ENCODE data around the gene PEDS1.
"Not testable (repeated sequence)": the region's sequence is repeated elsewhere in the genome, so short reads cannot be mapped to it uniquely, and the experiment has no call there.

Gene PEDS1

GRCh38 chr20:50153500-50154377 lies at the start of gene PEDS1:
TSS of gene PEDS1 (minus strand) at chr20:50153723. CDS start at chr20:50153637, 86 bp downstream.
- DNase-seq = peak; percentile 90

GRCh38 chr20:50202677-50203076 lies 49.2 kb upstream of the PEDS1 start:
- no peak for DNase-seq

GRCh38 chr20:50201710-50202109 lies 48.2 kb upstream of the PEDS1 start:
- not testable (repeated sequence) for DNase-seq

- DNase-seq = no peak
Observed at GRCh38 chr20:50200482-50201104, 47.1 kb upstream of the PEDS1 start.

- DNase-seq = no peak
Observed at GRCh38 chr20:50199703-50200102, 46.2 kb upstream of the PEDS1 start.

- no peak for DNase-seq
Observed at GRCh38 chr20:50198716-50199115, 45.2 kb upstream of the PEDS1 start.

- no peak for DNase-seq
Observed at GRCh38 chr20:50198180-50198666, 44.7 kb upstream of the PEDS1 start.

- DNase-seq = no peak
Observed at GRCh38 chr20:50197463-50198179, 44.1 kb upstream of the PEDS1 start.

GRCh38 chr20:50196896-50197295 lies 43.4 kb upstream of the PEDS1 start:
- DNase-seq = no peak

- DNase-seq = no peak
Observed at GRCh38 chr20:50196248-50196647, 42.7 kb upstream of the PEDS1 start.

GRCh38 chr20:50195524-50196120 lies 42.1 kb upstream of the PEDS1 start:
- DNase-seq = no peak

- no peak for DNase-seq
Observed at GRCh38 chr20:50194831-50195523, 41.5 kb upstream of the PEDS1 start.

- peak; percentile 18 for DNase-seq
Observed at GRCh38 chr20:50194422-50194830, 40.9 kb upstream of the PEDS1 start.

GRCh38 chr20:50193836-50194421 lies 40.4 kb upstream of the PEDS1 start:
- no peak for DNase-seq

- DNase-seq = peak; percentile 20
Observed at GRCh38 chr20:50193199-50193835, 39.8 kb upstream of the PEDS1 start.

- peak; percentile 89 for DNase-seq
Observed at GRCh38 chr20:50192364-50193198, 39.1 kb upstream of the PEDS1 start.

GRCh38 chr20:50191544-50192363 lies 38.2 kb upstream of the PEDS1 start:
- peak; percentile 70 for DNase-seq

- DNase-seq = peak; percentile 74
Observed at GRCh38 chr20:50191065-50191543, 37.6 kb upstream of the PEDS1 start.

All from stimulated activated CD4-positive, alpha-beta T cell treated with anti-CD3 and anti-CD28 coated beads, Interleukin-15, amount 100 ng/mL, for 24 hours (primary cell).